ENCODE data around the gene LEMD2.

The LEMD2 gene

GRCh38 chr6:33830635-33831240 lies 41.8 kb upstream of the LEMD2 start:
- Histone ChIP-seq H3K9me2 (replicated peaks; ENCODE audit: low read depth, low read length) (no peaks in the 10 kb centered on the region), H3K27me3 (ENCODE audit: insufficient read depth, low read length, poor library complexity, severe bottlenecking) (no peaks in the 10 kb centered on the region), H3K4me2 (ENCODE audit: low read depth, low read length, poor library complexity, severe bottlenecking) (no peak overlapping the region), H3K9me3 (ENCODE audit: insufficient read depth, low read depth, low read length) (no peaks in the 10 kb centered on the region), H3F3A (ENCODE audit: low read depth) (no peaks in the 10 kb centered on the region), H3K4me1 (ENCODE audit: insufficient read depth, low read length, poor library complexity, severe bottlenecking) (no peaks in the 10 kb centered on the region), H3K9ac (ENCODE audit: low read depth, low read length, poor library complexity, severe bottlenecking) (no peak overlapping the region), H3K36me3 (ENCODE audit: insufficient read depth, low read length) (no peaks in the 10 kb centered on the region), H3K79me2 (ENCODE audit: insufficient read depth, low read length) (no peaks in the 10 kb centered on the region), H3K4me3 (ENCODE audit: low read length, poor library complexity, severe bottlenecking) (no peak overlapping the region), H2AFZ (ENCODE audit: low read length) (no peak overlapping the region), H4K20me1 (ENCODE audit: insufficient read depth, low read length, poor library complexity, severe bottlenecking) (no peaks in the 10 kb centered on the region)
- TF ChIP-seq, protein P1, sequence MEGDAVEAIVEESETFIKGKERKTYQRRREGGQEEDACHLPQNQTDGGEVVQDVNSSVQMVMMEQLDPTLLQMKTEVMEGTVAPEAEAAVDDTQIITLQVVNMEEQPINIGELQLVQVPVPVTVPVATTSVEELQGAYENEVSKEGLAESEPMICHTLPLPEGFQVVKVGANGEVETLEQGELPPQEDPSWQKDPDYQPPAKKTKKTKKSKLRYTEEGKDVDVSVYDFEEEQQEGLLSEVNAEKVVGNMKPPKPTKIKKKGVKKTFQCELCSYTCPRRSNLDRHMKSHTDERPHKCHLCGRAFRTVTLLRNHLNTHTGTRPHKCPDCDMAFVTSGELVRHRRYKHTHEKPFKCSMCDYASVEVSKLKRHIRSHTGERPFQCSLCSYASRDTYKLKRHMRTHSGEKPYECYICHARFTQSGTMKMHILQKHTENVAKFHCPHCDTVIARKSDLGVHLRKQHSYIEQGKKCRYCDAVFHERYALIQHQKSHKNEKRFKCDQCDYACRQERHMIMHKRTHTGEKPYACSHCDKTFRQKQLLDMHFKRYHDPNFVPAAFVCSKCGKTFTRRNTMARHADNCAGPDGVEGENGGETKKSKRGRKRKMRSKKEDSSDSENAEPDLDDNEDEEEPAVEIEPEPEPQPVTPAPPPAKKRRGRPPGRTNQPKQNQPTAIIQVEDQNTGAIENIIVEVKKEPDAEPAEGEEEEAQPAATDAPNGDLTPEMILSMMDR (conservative IDR thresholded peaks at IDR 0.05; ENCODE audit: low read length) = no peak
- no peak for TF ChIP-seq EZH2phosphoT487 (IDR thresholded peaks at IDR 0.05; ENCODE audit: borderline replicate concordance)

- H3K9ac ChIP-seq (ENCODE audit: low read depth, low read length, poor library complexity, severe bottlenecking) = no peak overlapping the region
- no peak overlapping the region for H3K4me2 ChIP-seq (ENCODE audit: low read depth, low read length, poor library complexity, severe bottlenecking)
- no peak for TF ChIP-seq EZH2phosphoT487 (IDR thresholded peaks at IDR 0.05; ENCODE audit: borderline replicate concordance)
- TF ChIP-seq, protein P1 (conservative IDR thresholded peaks at IDR 0.05; ENCODE audit: low read length) = no peak
- H2AFZ ChIP-seq (ENCODE audit: low read length) = no peak overlapping the region
- H3K79me2 ChIP-seq (ENCODE audit: insufficient read depth, low read length) = no peaks in the 10 kb centered on the region
- H3K9me2 ChIP-seq (replicated peaks; ENCODE audit: low read depth, low read length) = no peaks in the 10 kb centered on the region
- H4K20me1 ChIP-seq (ENCODE audit: insufficient read depth, low read length, poor library complexity, severe bottlenecking) = no peaks in the 10 kb centered on the region
- no peaks in the 10 kb centered on the region for H3K4me1 ChIP-seq (ENCODE audit: insufficient read depth, low read length, poor library complexity, severe bottlenecking)
- no peaks in the 10 kb centered on the region for H3K9me3 ChIP-seq (ENCODE audit: insufficient read depth, low read depth, low read length)
- H3F3A ChIP-seq (ENCODE audit: low read depth) = no peaks in the 10 kb centered on the region
- no peaks in the 10 kb centered on the region for H3K36me3 ChIP-seq (ENCODE audit: insufficient read depth, low read length)
- H3K4me3 ChIP-seq (ENCODE audit: low read length, poor library complexity, severe bottlenecking) = no peak overlapping the region
- H3K27me3 ChIP-seq (ENCODE audit: insufficient read depth, low read length, poor library complexity, severe bottlenecking) = no peaks in the 10 kb centered on the region
Observed at GRCh38 chr6:33828764-33829731, 40.1 kb upstream of the LEMD2 start.

DNA sequence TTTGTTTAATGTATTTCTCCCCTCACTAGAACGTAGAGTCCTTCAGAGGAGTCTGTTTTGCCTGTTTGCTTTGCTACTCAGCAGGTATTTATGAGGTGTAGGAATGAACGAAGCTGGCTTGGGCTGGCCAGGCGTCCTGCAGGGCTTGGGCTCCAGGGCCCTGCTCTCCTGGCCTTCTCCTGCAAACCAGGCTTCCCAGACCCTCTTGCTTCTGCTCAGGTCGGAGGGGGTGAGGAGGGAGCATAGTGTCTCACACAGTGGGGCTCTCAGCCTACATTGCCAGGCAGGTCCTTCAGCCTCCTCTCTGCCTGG lies 39.5 kb upstream of the LEMD2 start:
- no peaks in the 10 kb centered on the region for H3K79me2 ChIP-seq (ENCODE audit: insufficient read depth, low read length)
- H3K27me3 ChIP-seq (ENCODE audit: insufficient read depth, low read length, poor library complexity, severe bottlenecking) = no peaks in the 10 kb centered on the region
- no peaks in the 10 kb centered on the region for H4K20me1 ChIP-seq (ENCODE audit: insufficient read depth, low read length, poor library complexity, severe bottlenecking)
- H3K9ac ChIP-seq (ENCODE audit: low read depth, low read length, poor library complexity, severe bottlenecking) = no peak overlapping the region
- H3K36me3 ChIP-seq (ENCODE audit: insufficient read depth, low read length) = no peaks in the 10 kb centered on the region
- no peak overlapping the region for H3K4me3 ChIP-seq (ENCODE audit: low read length, poor library complexity, severe bottlenecking)
- H2AFZ ChIP-seq (ENCODE audit: low read length) = no peak overlapping the region
- H3K4me2 ChIP-seq (ENCODE audit: low read depth, low read length, poor library complexity, severe bottlenecking) = no peak overlapping the region
- no peaks in the 10 kb centered on the region for H3K4me1 ChIP-seq (ENCODE audit: insufficient read depth, low read length, poor library complexity, severe bottlenecking)
- TF ChIP-seq, protein P1 (conservative IDR thresholded peaks at IDR 0.05; ENCODE audit: low read length) = no peak
- no peak for TF ChIP-seq EZH2phosphoT487 (IDR thresholded peaks at IDR 0.05; ENCODE audit: borderline replicate concordance)
- H3F3A ChIP-seq (ENCODE audit: low read depth) = no peaks in the 10 kb centered on the region
- no peaks in the 10 kb centered on the region for H3K9me3 ChIP-seq (ENCODE audit: insufficient read depth, low read depth, low read length)
- no peaks in the 10 kb centered on the region for H3K9me2 ChIP-seq (replicated peaks; ENCODE audit: low read depth, low read length)
